ENCODE results near the gene RAD21L1.

RAD21L1 gene

DNA sequence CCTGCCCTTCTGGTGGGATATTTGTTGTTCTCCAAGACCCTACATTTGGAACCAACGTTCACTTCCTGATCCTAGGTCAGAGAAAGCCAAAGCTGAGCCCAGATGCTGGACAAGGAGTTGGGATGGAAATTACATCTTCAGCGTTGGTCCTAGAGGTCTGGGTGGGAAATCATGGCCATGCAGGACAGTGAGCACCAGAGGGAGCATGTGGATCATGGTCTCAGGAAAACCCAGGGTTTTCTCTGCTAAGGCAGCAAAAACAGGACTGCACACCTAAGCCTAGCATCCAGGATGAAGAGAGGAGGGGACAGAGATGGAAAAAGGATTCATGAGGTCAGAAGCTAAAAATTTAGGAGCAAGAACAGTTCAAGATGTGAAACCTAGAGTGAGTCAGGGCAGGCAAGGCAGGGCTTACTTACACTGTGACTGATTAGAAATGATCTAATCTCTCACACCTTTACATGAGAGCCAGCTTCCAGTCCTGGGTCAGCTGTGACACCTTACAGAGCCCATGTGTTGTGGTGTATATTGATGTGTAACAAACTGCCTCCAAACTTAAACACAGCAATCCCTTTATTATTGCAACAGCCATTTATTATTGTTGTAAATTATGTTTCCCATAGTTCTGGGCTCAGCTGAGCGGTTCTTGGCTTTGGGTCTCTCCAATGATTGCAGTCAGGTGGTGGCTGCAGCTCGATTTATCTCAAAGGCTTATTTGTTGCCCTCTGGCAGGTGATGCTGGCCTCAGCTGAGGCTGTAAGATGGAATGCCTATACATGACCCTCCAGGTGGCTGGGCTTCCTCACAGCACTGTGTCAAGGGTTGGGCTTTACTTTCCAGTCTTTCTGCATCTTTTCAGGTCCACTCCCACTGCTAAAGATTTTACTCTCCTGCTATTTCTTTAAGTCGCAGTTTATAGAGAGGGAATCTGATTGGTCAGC, 16.1 kb upstream of the RAD21L1 start:
- TF ChIP-seq CTCF (IDR thresholded peaks at IDR 0.05; ENCODE audit: low read depth, low read length, poor library complexity, severe bottlenecking) (no peak), EZH2phosphoT487 (IDR thresholded peaks at IDR 0.05; ENCODE audit: borderline replicate concordance, low read length) (no peak)
- no peaks in the 10 kb centered on the region for H3K9me3 ChIP-seq (ENCODE audit: control insufficient read depth, insufficient read depth, low read length)
- H3K79me2 ChIP-seq (ENCODE audit: control insufficient read depth, low read length): no peaks in the 10 kb centered on the region
- no peak overlapping the region for H3K4me3 ChIP-seq (ENCODE audit: low read length)
- H3K9me2 ChIP-seq (replicated peaks; ENCODE audit: control insufficient read depth, low read length): no peaks in the 10 kb centered on the region
- H3K36me3 ChIP-seq (ENCODE audit: control insufficient read depth, low read length): no peaks in the 10 kb centered on the region
- H3F3A ChIP-seq (ENCODE audit: control insufficient read depth, insufficient read depth): no peaks in the 10 kb centered on the region
- no peak overlapping the region for H3K27ac ChIP-seq (ENCODE audit: low read depth, low read length)
- peaks cover 23% of the 10 kb centered on the region for H3K27me3 ChIP-seq (ENCODE audit: control insufficient read depth, low read length)
- no peaks in the 10 kb centered on the region for H3K4me1 ChIP-seq (ENCODE audit: control insufficient read depth, low read length)
- no peaks in the 10 kb centered on the region; the same call in 1 of the 2 replicates for H4K20me1 ChIP-seq (ENCODE audit: control insufficient read depth, insufficient read depth, low read depth, low read length)
- no peak overlapping the region for H3K4me2 ChIP-seq (ENCODE audit: low read length)

DNA sequence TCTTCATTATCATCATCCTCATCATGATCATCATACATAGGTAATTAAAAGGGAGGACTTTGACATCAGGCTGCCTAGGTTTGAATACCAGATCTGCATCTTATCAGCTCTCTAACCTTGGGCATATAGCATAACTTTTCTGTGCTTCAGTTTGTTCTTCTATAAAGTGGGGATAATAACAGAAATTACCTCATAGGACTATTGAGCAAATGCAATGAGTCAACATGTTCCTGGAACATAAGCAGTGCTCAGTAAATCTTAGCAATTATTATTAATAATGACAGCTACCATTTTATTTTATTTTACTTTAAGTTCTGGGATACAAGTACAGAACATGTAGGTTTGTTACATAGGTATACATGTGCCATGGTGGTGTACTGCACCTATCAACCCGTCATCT, 15.3 kb upstream of the RAD21L1 start:
- Histone ChIP-seq H3K4me3 (ENCODE audit: low read length) (no peak overlapping the region), H3K27ac (ENCODE audit: low read depth, low read length) (no peak overlapping the region), H3K4me2 (ENCODE audit: low read length) (no peak overlapping the region), H3K27me3 (ENCODE audit: control insufficient read depth, low read length) (peaks cover 25% of the 10 kb centered on the region), H4K20me1 (ENCODE audit: control insufficient read depth, insufficient read depth, low read depth, low read length) (no peaks in the 10 kb centered on the region; the same call in 1 of the 2 replicates), H3K9me2 (replicated peaks; ENCODE audit: control insufficient read depth, low read length) (no peaks in the 10 kb centered on the region), H3K9me3 (ENCODE audit: control insufficient read depth, insufficient read depth, low read length) (no peaks in the 10 kb centered on the region), H3F3A (ENCODE audit: control insufficient read depth, insufficient read depth) (no peaks in the 10 kb centered on the region), H3K79me2 (ENCODE audit: control insufficient read depth, low read length) (no peaks in the 10 kb centered on the region), H3K36me3 (ENCODE audit: control insufficient read depth, low read length) (no peaks in the 10 kb centered on the region), H3K4me1 (ENCODE audit: control insufficient read depth, low read length) (no peaks in the 10 kb centered on the region)
- TF ChIP-seq CTCF (IDR thresholded peaks at IDR 0.05; ENCODE audit: low read depth, low read length, poor library complexity, severe bottlenecking): no peak
- TF ChIP-seq EZH2phosphoT487 (IDR thresholded peaks at IDR 0.05; ENCODE audit: borderline replicate concordance, low read length): no peak

DNA sequence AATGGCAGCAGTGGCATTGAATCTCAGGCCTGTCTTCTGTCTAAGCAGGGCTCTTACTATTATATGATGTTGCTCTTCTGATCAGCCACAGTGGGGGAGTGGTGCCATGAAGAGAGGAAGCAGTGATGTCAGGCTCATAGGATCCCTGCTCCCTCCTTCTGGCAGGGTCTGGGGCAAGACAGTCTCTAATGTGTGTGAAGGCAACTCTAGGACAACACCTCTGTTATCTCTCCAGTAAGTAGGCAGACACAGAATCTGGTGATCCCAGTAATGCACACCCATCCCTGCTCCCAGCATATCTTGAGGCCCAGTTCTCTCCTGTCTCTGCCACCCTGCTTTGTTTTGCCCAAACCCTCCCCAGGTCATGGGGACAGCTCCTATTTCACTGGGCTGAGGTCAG, 13.8 kb upstream of the RAD21L1 start:
- H3K9me3 ChIP-seq (ENCODE audit: control insufficient read depth, insufficient read depth, low read length): no peaks in the 10 kb centered on the region
- TF ChIP-seq EZH2phosphoT487 (IDR thresholded peaks at IDR 0.05; ENCODE audit: borderline replicate concordance, low read length): no peak
- TF ChIP-seq CTCF (IDR thresholded peaks at IDR 0.05; ENCODE audit: low read depth, low read length, poor library complexity, severe bottlenecking): no peak
- no peak overlapping the region for H3K27ac ChIP-seq (ENCODE audit: low read depth, low read length)
- H3K36me3 ChIP-seq (ENCODE audit: control insufficient read depth, low read length): no peaks in the 10 kb centered on the region
- H3K4me3 ChIP-seq (ENCODE audit: low read length): no peak overlapping the region
- H3F3A ChIP-seq (ENCODE audit: control insufficient read depth, insufficient read depth): no peaks in the 10 kb centered on the region
- H3K4me2 ChIP-seq (ENCODE audit: low read length): no peak overlapping the region
- H4K20me1 ChIP-seq (ENCODE audit: control insufficient read depth, insufficient read depth, low read depth, low read length): no peaks in the 10 kb centered on the region
- no peaks in the 10 kb centered on the region for H3K9me2 ChIP-seq (replicated peaks; ENCODE audit: control insufficient read depth, low read length)
- H3K79me2 ChIP-seq (ENCODE audit: control insufficient read depth, low read length): no peaks in the 10 kb centered on the region
- H3K27me3 ChIP-seq (ENCODE audit: control insufficient read depth, low read length): peaks cover 25% of the 10 kb centered on the region
- H3K4me1 ChIP-seq (ENCODE audit: control insufficient read depth, low read length): no peaks in the 10 kb centered on the region

All from DOHH2 (cell line).